Activated CD4-positive, alpha-beta T cell treated with anti-CD3 and anti-CD28 coated beads, Interleukin-2, amount 50 U/mL, for 24 hours (primary cell): ENCODE data around the gene ROR2.

Experiments used
- DNase-seq, 2 donors: peaks; one replicate each; pipeline ENCODE4 v3.0.0-alpha.2; 2020; ENCODE audit warnings: low read depth in 1 of 2, low spot score in 1 of 2

ROR2 gene

DNA sequence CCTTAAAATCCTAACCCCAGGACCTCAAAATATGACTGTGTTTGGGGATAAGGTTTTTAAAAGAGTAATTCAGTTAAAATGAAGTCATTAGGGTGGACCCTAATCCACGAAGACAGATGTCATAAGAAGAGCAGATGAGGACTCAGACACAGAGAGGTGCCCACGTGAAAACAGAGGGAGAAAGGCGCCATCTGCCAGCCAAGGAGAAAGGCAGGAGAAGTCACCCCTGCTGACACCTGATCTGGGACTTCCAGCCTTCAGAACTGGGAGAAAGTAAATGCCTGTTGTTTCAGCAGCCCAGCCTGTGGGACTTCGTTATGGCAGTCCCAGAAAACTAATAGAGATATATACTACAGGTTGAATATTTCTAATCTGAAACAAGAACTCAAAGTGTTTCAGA is 67.4 kb downstream of the ROR2 start:
- DNase-seq = no peak

DNA sequence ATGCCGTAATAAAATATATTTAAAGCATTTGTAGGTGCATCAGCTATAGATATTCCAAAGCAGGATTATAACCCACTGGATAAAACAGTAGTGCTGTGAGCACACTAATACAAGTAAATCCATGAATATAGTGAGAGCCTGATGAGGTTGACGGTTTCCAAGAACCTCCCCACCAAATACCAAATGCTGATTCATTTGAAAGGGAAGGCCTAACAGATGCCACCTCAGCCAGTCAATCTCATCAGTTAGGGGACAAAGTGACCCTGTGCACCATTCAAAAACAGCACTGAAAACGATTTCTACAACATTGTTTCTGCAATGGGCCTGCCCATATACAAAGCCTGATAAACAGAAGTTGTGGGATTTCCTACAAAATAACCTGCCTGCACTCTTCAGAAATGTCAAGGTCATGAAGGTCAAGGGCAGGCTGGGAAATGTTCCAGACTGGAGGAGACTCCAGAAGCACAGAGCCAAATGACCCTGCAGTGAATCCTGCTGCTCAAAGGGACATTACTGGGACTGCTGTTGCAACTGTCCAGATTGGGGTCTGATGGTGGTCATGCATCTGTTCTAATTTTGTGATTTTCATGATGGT is 69.6 kb downstream of the ROR2 start:
- no peak for DNase-seq

GRCh38 chr9:91879231-91879630 is 70.8 kb downstream of the ROR2 start:
- no peak for DNase-seq

DNA sequence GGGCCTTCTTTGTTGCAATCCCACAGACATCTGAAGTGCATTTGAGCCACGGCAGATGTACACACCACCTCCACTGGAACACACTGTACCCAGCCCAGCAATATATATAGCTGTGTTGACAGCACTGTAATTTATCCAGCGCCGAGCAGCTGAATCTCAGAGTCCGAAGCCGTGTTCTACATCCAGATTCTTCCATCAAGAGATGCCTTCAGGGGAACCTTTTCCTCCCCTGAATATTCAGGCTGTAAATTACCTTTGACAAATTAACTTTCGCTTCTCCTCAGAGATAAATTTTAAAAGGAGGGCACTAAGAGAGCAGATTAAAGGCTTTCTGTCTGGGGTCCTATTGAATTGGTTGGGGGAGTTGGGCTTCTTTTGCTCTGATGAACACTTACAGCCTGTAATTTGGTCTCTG is 76.4 kb downstream of the ROR2 start:
- no peak for DNase-seq

- no peak for DNase-seq
Observed at GRCh38 chr9:91868732-91869391, 81.2 kb downstream of the ROR2 start.

GRCh38 chr9:91867740-91868139 is 82.3 kb downstream of the ROR2 start:
- no peak for DNase-seq

GRCh38 chr9:91865041-91865440 is 85.0 kb downstream of the ROR2 start:
- no peak for DNase-seq

GRCh38 chr9:91864380-91864779 is 85.6 kb downstream of the ROR2 start:
- DNase-seq = no peak

GRCh38 chr9:91863469-91863868 is 86.6 kb downstream of the ROR2 start:
- no peak for DNase-seq

- no peak for DNase-seq
Observed at GRCh38 chr9:91858213-91859030, 91.6 kb downstream of the ROR2 start.

- DNase-seq = no peak
Observed at GRCh38 chr9:91857291-91858212, 92.5 kb downstream of the ROR2 start.

DNA sequence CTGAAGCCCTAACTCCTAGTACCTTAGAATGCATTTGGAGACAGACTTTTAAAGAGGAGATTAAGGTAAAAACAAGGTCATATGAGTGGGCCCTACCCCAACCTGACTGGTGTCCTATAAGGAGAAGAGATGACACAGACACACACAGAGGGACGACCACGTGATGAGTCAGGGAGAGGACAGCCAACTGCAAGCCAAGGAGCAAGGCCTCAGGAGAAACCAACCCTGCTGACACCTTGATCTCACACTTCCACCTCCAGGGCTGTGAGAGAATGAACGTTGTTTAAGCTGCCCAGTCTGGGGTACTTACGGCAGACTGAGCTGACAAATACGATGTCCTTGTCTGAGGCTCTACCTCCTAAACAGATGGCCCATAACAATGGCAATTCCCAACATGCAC is 93.6 kb downstream of the ROR2 start:
- no peak for DNase-seq

GRCh38 chr9:91855196-91855595 is 94.8 kb downstream of the ROR2 start:
- DNase-seq = no peak

- DNase-seq = no peak
Observed at GRCh38 chr9:91852801-91853347, 97.2 kb downstream of the ROR2 start.

DNA sequence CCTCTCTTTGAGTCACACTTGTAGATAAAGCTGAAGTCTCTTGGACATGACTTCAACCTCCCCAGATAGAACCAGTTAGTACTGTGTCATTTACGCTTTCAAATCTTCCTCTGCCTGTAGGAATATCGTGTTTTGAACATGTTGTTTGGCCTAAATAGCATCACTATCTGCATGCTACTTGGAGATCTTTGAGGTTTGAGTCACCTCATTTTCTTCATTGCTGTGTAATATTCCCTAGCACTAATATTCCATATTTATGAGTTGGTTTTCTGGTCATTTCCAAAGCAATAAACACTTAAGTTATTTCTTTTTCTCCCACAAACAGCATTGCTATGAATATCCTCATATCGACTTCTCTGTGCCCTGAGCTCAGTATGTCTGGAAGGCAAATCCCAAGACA is 100.3 kb downstream of the ROR2 start:
- no peak for DNase-seq

- DNase-seq = no peak
Observed at GRCh38 chr9:91848146-91848545, 101.9 kb downstream of the ROR2 start.

DNA sequence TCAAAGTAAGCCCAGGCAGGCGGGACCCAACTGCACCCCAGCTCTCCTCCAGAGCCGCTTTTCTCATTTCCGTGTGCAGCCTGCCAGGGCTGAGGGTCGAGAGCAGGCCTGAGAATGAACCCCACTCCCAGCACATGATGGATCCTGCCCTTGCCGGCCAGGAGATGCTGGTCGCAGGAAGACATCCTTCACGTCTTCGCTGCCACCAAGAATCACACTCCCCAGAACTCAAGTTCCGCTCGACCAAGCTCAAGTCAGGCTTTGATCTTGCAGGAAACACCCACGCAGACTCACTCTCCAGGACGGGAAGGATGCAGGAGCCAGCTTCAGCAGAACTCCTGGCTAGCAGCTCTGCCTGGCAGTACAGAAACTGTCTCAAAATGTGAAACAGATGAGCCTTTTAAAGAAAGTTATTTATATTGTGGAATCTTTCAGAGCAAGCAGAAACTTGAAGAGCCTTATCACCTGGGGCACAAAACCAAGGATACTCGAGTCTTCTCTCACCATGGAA is 102.4 kb downstream of the ROR2 start:
- DNase-seq = no peak

GRCh38 chr9:91845879-91846278 is 104.1 kb downstream of the ROR2 start:
- DNase-seq = no peak

GRCh38 chr9:91844701-91845291 is 105.2 kb downstream of the ROR2 start:
- no peak for DNase-seq

DNA sequence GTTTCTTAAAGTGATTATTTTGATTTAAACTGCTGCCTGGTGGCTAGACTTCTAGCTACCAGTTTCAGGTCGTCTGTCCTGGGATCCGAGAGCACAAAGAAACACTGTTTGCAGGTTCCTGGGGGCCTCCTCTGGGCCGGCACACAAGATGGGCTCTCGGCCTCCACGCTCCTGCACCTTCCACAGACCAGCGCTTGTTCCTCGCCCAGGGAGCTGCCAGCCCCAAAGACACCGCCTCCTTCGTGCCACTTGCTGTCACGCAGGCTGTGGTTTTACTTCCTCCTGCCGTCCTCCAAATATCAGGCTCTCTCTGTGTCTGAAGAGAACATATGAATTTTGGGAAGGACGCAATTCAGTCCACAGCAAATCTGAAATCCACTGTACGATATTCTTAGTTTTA is 105.8 kb downstream of the ROR2 start:
- DNase-seq = no peak
